Adipocyte (in vitro differentiated cells): ENCODE results near the gene MPHOSPH9.
"Not testable (repeated sequence)": the region's sequence is repeated elsewhere in the genome, so short reads cannot be mapped to it uniquely, and the experiment has no call there.

Experiments used
- DNase-seq: peaks from one replicate; pipeline ENCODE4 v3.0.0-alpha.2; 2015; ENCODE audit warnings: low read depth
- H3K27me3 ChIP-seq: replicated peaks from 2 replicates; pipeline ENCODE4 v1.7.0; 2013; ENCODE audit warnings: mild to moderate bottlenecking, low read length, moderate library complexity; ENCODE audit not compliant: control insufficient read depth, insufficient read depth
- H3K36me3 ChIP-seq: 2 replicates; pipeline ENCODE4 v1.7.0; 2013; ENCODE audit warnings: low read length, mild to moderate bottlenecking, moderate library complexity; ENCODE audit not compliant: control insufficient read depth, insufficient read depth, severe bottlenecking
- H3K4me1 ChIP-seq: 2 replicates; pipeline ENCODE4 v1.7.0; 2013; ENCODE audit warnings: mild to moderate bottlenecking, low read length, moderate library complexity; ENCODE audit not compliant: control insufficient read depth, insufficient read depth
- H3K4me3 ChIP-seq: 2 replicates; pipeline ENCODE4 v1.7.0; 2013; ENCODE audit warnings: mild to moderate bottlenecking, low read length, moderate library complexity
- H3K9ac ChIP-seq: 2 replicates; pipeline ENCODE4 v1.7.0; 2013; ENCODE audit warnings: mild to moderate bottlenecking, low read length, moderate library complexity
- H3K9me3 ChIP-seq: 2 replicates; pipeline ENCODE4 v1.7.0; 2013; ENCODE audit warnings: mild to moderate bottlenecking, low read length, moderate library complexity; ENCODE audit not compliant: control insufficient read depth

MPHOSPH9 gene

DNA sequence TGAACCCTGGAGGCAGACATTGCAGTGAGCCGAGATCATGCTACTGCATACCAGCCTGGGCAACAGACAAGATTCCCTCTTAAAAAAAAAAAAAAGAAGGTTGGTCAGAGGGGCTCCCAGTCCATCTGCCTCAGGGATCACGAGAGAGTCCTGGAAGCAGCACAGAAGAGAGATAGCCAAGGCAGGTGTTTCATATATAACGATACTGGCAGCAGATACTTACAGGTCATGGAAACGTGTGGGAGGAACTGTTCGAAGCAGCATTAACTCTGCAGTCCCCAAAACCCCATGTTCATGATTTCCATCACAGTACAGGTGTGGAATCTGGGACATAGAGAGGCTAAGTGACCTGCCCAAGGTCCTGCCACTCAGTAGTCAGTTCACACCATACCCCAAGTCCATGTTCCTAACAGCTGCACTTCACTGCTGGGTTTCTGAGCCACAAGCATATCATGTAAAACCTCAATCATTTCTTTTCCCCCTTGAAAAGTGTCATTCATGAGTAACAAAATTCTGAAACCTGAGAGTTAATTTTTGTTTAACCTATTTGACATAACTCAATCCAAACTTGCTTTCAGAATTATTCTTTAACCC lies 22.0 kb upstream of the MPHOSPH9 start:
- DNase-seq: no peak
- H3K9ac ChIP-seq: no peak overlapping the region
- no peaks in the 10 kb centered on the region for H3K9me3 ChIP-seq
- peaks cover 13% of the 10 kb centered on the region for H3K4me1 ChIP-seq
- peaks cover 62% of the 10 kb centered on the region for H3K36me3 ChIP-seq
- no peak overlapping the region for H3K4me3 ChIP-seq
- H3K27me3 ChIP-seq: no peaks in the 10 kb centered on the region

DNA sequence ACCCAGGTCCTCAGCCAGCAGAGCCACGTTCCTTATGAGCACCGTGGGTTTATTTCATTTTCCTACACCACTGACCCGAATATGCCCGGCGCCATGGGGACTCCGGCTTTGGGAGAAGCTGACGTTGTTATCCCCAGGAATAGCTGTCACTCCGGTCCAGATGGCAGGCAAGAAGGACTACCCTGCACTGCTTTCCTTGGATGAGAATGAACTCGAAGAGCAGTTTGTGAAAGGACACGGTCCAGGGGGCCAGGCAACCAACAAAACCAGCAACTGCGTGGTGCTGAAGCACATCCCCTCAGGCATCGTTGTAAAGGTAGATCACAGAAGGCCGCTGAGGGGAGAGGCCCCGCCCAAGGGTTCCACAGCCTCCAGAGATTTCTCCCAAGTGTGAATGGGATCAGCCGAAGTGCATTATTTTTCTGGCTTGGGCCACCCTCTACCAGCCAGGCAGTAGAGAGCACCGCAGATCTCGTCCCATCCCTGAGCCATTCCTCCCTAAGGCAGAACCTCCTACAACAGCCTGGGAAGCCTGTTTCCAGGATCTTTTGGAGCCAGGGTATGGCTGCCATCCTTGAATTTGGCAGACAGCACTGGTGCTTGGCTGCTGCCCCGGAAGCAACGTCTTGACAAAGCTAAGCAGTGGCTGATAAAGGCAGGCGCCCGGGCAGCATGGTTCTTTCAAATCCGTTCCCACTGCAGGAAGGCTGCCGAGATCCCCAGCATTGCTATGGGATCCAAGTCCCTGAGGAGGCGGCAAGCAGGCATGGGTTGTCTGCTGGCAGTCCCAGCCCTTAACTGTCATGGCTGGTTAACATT lies 20.9 kb upstream of the MPHOSPH9 start:
- peaks cover 13% of the 10 kb centered on the region for H3K4me1 ChIP-seq
- no peak overlapping the region for H3K9ac ChIP-seq
- H3K36me3 ChIP-seq: peaks cover 52% of the 10 kb centered on the region
- H3K4me3 ChIP-seq: no peak overlapping the region
- no peaks in the 10 kb centered on the region for H3K9me3 ChIP-seq
- H3K27me3 ChIP-seq: no peaks in the 10 kb centered on the region
- no peak for DNase-seq

DNA sequence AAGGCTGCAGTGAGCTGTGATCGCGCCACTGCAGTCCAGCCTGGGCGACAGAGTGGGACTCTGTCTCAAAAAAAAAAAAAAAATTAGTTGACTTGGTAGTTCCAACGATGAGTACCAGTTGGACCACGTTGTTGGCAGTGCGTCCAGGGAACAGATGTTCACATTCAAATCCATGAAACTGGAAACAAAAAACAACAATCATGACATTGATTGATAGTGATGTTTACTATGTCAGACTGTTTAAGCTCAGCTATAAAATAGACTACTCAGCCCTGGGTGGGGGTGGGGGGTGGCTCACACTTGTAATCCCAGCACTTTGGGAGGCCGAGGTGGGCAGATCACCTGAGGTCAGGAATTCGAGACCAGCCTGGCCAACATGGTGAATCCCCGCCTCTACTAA lies 19.4 kb upstream of the MPHOSPH9 start:
- DNase-seq: not testable (repeated sequence)
- H3K36me3 ChIP-seq: peaks cover 45% of the 10 kb centered on the region

GRCh38 chr12:123251403-123252076 lies 18.6 kb upstream of the MPHOSPH9 start:
- Histone ChIP-seq H3K27me3 (no peaks in the 10 kb centered on the region), H3K9me3 (no peaks in the 10 kb centered on the region), H3K36me3 (peaks cover 40% of the 10 kb centered on the region), H3K4me3 (no peak overlapping the region), H3K9ac (no peak overlapping the region), H3K4me1 (peaks cover 7% of the 10 kb centered on the region)
- no peak for DNase-seq

More for the DNA sequence above, 19.4 kb upstream of the MPHOSPH9 start:
- H3K9me3 ChIP-seq, H3K4me3 ChIP-seq, H3K4me1 ChIP-seq, H3K27me3 ChIP-seq, H3K9ac ChIP-seq: not testable (repeated sequence)

DNA sequence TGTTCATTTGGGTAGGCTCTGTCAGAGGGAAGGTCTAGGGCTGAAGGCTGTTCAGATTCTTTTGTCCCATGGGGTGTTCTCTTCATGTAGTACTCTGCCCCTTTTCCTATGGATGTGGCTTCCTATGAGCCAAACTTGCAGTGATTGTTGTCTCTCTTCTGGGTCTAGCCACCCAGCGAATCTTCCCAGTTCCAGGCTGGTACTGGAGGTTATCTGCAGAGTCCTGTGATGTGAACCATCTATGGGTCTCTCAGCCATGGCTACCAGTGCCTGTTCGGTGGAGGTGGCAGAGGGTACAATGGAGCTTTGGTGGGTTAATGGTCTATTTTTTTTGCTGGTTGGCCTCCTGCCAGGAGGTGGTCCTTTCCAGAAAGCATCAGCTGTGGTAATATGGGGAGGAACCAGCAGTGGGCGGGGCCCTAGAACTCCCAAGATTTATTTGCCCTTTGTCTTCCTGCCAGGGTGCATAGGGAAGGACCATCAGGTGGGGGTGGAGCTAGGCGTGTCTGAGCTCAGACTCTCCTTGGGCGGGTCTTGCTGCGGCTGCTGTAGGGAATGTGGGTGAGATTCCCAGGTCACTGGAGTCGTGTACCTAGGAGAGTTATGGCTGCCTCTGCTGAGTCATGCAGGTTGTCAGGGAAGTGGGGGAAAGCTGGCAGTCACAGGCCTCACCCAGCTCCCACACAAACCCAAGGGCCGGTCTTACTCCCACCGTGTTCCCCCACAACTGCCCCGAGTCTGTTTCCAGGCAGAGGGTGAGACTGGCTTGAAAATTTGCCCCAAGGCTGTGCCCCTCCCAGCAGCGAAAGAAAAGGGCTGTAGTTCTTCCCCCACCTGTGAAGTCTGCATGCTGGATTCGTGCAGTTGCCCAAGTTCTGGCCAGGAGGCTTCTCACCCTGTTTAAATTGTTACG lies 17.8 kb upstream of the MPHOSPH9 start:
- Histone ChIP-seq H3K4me3 (no peak overlapping the region), H3K27me3 (no peaks in the 10 kb centered on the region), H3K9me3 (no peaks in the 10 kb centered on the region), H3K4me1 (peaks cover 7% of the 10 kb centered on the region), H3K36me3 (peaks cover 33% of the 10 kb centered on the region), H3K9ac (no peak overlapping the region)
- no peak for DNase-seq

DNA sequence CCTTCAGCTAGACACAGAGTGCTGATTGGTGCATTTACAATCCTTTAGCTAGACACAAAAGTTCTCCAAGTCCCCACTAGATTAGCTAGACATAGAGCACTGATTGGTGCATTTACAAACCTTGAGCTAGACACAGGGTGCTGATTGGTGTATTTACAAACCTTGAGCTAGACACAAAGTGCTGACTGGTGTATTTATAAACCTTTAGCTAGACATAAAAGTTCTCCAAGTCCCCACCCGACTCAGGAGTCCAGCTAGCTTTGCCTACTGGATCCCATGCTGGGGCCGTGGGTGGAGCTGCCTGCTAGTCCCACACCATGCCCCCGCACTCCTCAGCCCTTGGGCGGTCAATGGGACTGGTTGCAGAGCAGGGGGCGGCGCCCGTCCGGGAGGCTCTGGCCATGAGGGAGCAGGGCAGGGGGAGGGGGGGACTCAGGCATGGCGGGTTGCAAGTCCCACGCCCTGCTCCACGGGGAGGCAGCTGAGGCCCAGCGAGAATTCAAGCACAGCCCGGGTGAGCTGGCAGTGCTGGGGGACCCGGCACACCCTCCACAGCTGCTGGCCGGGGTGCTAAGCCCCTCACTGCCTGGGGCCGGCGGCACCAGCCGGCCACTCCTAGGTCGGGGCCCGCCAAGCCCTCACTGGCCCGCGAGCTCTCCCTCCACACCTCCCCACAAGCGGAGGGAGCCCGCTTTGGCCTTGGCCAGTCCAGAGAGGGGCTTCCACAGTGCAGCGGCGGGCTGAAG lies 16.2 kb upstream of the MPHOSPH9 start:
- not testable (repeated sequence) for H3K4me3 ChIP-seq, H3K9me3 ChIP-seq, H3K9ac ChIP-seq, H3K4me1 ChIP-seq, DNase-seq, H3K27me3 ChIP-seq
- peaks cover 20% of the 10 kb centered on the region for H3K36me3 ChIP-seq

GRCh38 chr12:123248129-123248528 lies 15.2 kb upstream of the MPHOSPH9 start:
- H3K4me1 ChIP-seq, H3K9ac ChIP-seq, H3K27me3 ChIP-seq, DNase-seq, H3K4me3 ChIP-seq, H3K9me3 ChIP-seq: not testable (repeated sequence)
- peaks cover 14% of the 10 kb centered on the region for H3K36me3 ChIP-seq

GRCh38 chr12:123245678-123246077 lies 12.7 kb upstream of the MPHOSPH9 start:
- no peak for DNase-seq
- H3K27me3 ChIP-seq: no peaks in the 10 kb centered on the region
- peaks cover 5% of the 10 kb centered on the region for H3K36me3 ChIP-seq
- H3K9me3 ChIP-seq: no peaks in the 10 kb centered on the region
- H3K4me1 ChIP-seq: peaks cover 6% of the 10 kb centered on the region
- no peak overlapping the region for H3K4me3 ChIP-seq
- H3K9ac ChIP-seq: no peak overlapping the region

- Histone ChIP-seq H3K36me3 (peaks cover 4% of the 10 kb centered on the region), H3K4me1 (peaks cover 6% of the 10 kb centered on the region), H3K9ac (no peak overlapping the region), H3K9me3 (no peaks in the 10 kb centered on the region), H3K4me3 (no peak overlapping the region), H3K27me3 (no peaks in the 10 kb centered on the region)
- no peak for DNase-seq
Measured at GRCh38 chr12:123243671-123244262, 10.8 kb upstream of the MPHOSPH9 start.
